HepG2 (cell line): ENCODE results near the gene CHMP1A. TPM values are rescaled to one million over a fixed set of nuclear protein-coding genes. Genes with fewer than 3 reads are reported as not detected.

Experiments used
- ATAC-seq: fragments of 200-7000 bp; cut with Tn5 transposase; 3 replicates; pipeline ENCODE4 v1.9.1; 2020; ENCODE audit warnings: mild to moderate bottlenecking, moderate library complexity
- BruUV-seq: library from RNA; stranded (reverse); fragments of 400-500 nt; replicated peaks from 2 replicates; lab custom pipeline; 2021; lab: Mats Ljungman, UMichigan
- CTCF ChIA-PET: fragments of 300-600 bp; formaldehyde crosslinking; extraction: SDS; loops from one replicate; lab custom pipeline; 2021; ENCODE audit warnings: low total read pairs, inconsistent platforms, low intra/inter-chr PET ratio; lab: Yijun Ruan, JAX
- POLR2A ChIA-PET: fragments of 350-600 bp; sonication (Branson Sonifier 250); formaldehyde crosslinking; loops from one replicate; lab custom pipeline; 2020; ENCODE audit warnings: antibody characterized with exemption, inconsistent platforms; lab: Yijun Ruan, JAX
- DNase-seq: peaks from one replicate; pipeline ENCODE4 v3.0.0-alpha.2; 2015; ENCODE audit warnings: low spot score
- FAIRE-seq: peaks from 3 replicates; lab custom pipeline; 2011; peaks lifted over from hg19 to GRCh38; lab: Jason Lieb, UNC
- H2AFZ ChIP-seq: one replicate; pipeline ENCODE4 v1.6.1; 2011; ENCODE audit warnings: low read length, inconsistent platforms
- H3K27ac ChIP-seq: fragments of 300-600 bp; 3 replicates; pipeline ENCODE4 v1.8.0; 2011; ENCODE audit warnings: mixed run types, mild to moderate bottlenecking, mixed read lengths, low read length, inconsistent platforms; ENCODE audit not compliant: insufficient read depth; ENCODE audit errors: extremely low read length
- H3K27me3 ChIP-seq, 2 experiments: fragments of 200-600 bp in 1 of 2; 2 replicates in 1 of 2; 3 replicates in 1 of 2; pipeline versions ENCODE4 v1.6.0 to v1.8.0; 2011; ENCODE audit warnings: low read length in 2 of 2, mild to moderate bottlenecking in 2 of 2, moderate library complexity in 2 of 2, inconsistent platforms in 1 of 2; ENCODE audit not compliant: insufficient read depth in 2 of 2, control insufficient read depth in 1 of 2
- H3K36me3 ChIP-seq, 2 experiments: fragments of 200-600 bp in 1 of 2; replicated peaks in 1 of 2; 2 replicates in 1 of 2; 3 replicates in 1 of 2; pipeline versions ENCODE4 v1.5.1 to v1.8.0; 2011; ENCODE audit warnings: low read length in 2 of 2, inconsistent platforms in 1 of 2; ENCODE audit not compliant: insufficient read depth in 2 of 2, control insufficient read depth in 1 of 2
- H3K4me1 ChIP-seq: 2 replicates; pipeline ENCODE4 v1.5.1; 2012; ENCODE audit warnings: low read length, inconsistent platforms; ENCODE audit not compliant: insufficient read depth
- H3K4me2 ChIP-seq: 2 replicates; pipeline ENCODE4 v1.6.0; 2011; ENCODE audit warnings: low read depth, low read length, inconsistent platforms
- H3K4me3 ChIP-seq, 3 experiments: fragments of 200-600 bp in 1 of 3; sonication (generic), shearing (Covaris generic) in 1 of 3; replicated peaks in 1 of 3; 2 replicates each; pipeline ENCODE4 v1.5.1; 2011 to 2016; ENCODE audit warnings: low read length in 3 of 3, inconsistent platforms in 2 of 3, low read depth in 2 of 3, mild to moderate bottlenecking in 2 of 3, control low read depth in 1 of 3, mixed read lengths in 1 of 3; ENCODE audit not compliant: insufficient read depth in 1 of 3
- H3K79me2 ChIP-seq: one replicate; pipeline ENCODE4 v1.6.1; 2011; ENCODE audit warnings: low read length, inconsistent platforms; ENCODE audit not compliant: insufficient read depth
- H3K9ac ChIP-seq: 2 replicates; pipeline ENCODE4 v1.6.0; 2011; ENCODE audit warnings: mild to moderate bottlenecking, low read depth, low read length, inconsistent platforms; ENCODE audit not compliant: insufficient read depth
- H3K9me3 ChIP-seq: 2 replicates; pipeline ENCODE4 v1.5.1; 2012; ENCODE audit warnings: mild to moderate bottlenecking, low read length
- H4K20me1 ChIP-seq: 2 replicates; pipeline ENCODE4 v1.6.0; 2011; ENCODE audit warnings: inconsistent platforms, mild to moderate bottlenecking, low read length, moderate library complexity; ENCODE audit not compliant: insufficient read depth
- CC2D1A ChIP-seq: sonication (generic); formaldehyde crosslinking; IDR thresholded peaks from 2 replicates; pipeline ENCODE4 v1.8.1; 2023; ENCODE audit warnings: mild to moderate bottlenecking, missing genetic modification reagents
- E2F2 ChIP-seq: sonication (generic); formaldehyde crosslinking; IDR thresholded peaks from 2 replicates; pipeline ENCODE4 v1.4.0; 2020; ENCODE audit warnings: missing genetic modification reagents, borderline replicate concordance
- TCF12 ChIP-seq, 2 experiments: fragments of 450-650 bp in 1 of 2; sonication (generic) in 1 of 2; formaldehyde crosslinking in 1 of 2; IDR thresholded peaks; 2 replicates each; pipeline versions ENCODE4 v1.6.1 to v1.8.0; 2017 to 2022; ENCODE audit warnings: antibody characterized with exemption in 1 of 2, mild to moderate bottlenecking in 1 of 2, missing genetic modification reagents in 1 of 2, moderate library complexity in 1 of 2
- ZNF556 ChIP-seq: sonication (generic); formaldehyde crosslinking; IDR thresholded peaks from 2 replicates; pipeline ENCODE4 v1.4.0; 2020; ENCODE audit warnings: mild to moderate bottlenecking, missing genetic modification reagents, borderline replicate concordance
- ZNF562 ChIP-seq: sonication (generic); formaldehyde crosslinking; IDR thresholded peaks from 2 replicates; pipeline ENCODE4 v1.8.0; 2022; ENCODE audit warnings: missing genetic modification reagents, borderline replicate concordance
- ZNF768 ChIP-seq: sonication (generic); formaldehyde crosslinking; IDR thresholded peaks from 2 replicates; pipeline ENCODE4 v1.4.0; 2020; ENCODE audit warnings: missing genetic modification reagents
- WGBS: methylation state at CpG from one replicate; pipeline ENCODE4 v1.1.6; 2017; ENCODE audit warnings: low lambda C conversion rate; 5-methylcytosine and 5-hydroxymethylcytosine counted together
- in situ Hi-C: cut with HindIII; loops from 2 replicates; pipeline ENCODE4 v1.10.0; 2017; ENCODE audit warnings: low pct_unique_long_range_greater_than_20kb; ENCODE audit not compliant: extremely low pct_ligation_motif_present
- intact Hi-C: fragments of 100-400 bp; cut with micrococcal nuclease; formaldehyde crosslinking; loops from one replicate; pipeline ENCODE4 v1.10.0; 2022; ENCODE audit not compliant: unreplicated experiment
- polyA plus RNA-seq, 8 experiments: library from polyadenylated mRNA; depleted of rRNA in 3 of 8; stranded (reverse) in 7 of 8; unstranded in 1 of 8; fragments of >200 nt; fragmentation: Illumina TruSeq in 4 of 8; extraction: Trizol in 4 of 8; gene quantifications; 2 replicates each; pipeline versions ENCODE4 v1.2.1 to v1.2.3, GENCODE V29; 2011 to 2016; ENCODE audit warnings: low read depth in 4 of 8, missing spikeins in 1 of 8, mixed read lengths in 1 of 8; ENCODE audit not compliant: insufficient read depth in 1 of 8
- total RNA-seq, 5 experiments: library from RNA; depleted of rRNA; stranded (reverse); fragments of >200 nt; fragmentation: Illumina TruSeq; extraction: Trizol; gene quantifications; 2 replicates each; pipeline ENCODE4 v1.2.3, GENCODE V29; 2016; ENCODE audit warnings: low read depth in 1 of 5
- TF ChIP-seq, protein P1 (sequence below): sonication (generic); formaldehyde crosslinking; IDR thresholded peaks from 2 replicates; pipeline ENCODE4 v1.5.0; 2020; ENCODE audit warnings: missing genetic modification reagents, mild to moderate bottlenecking, borderline replicate concordance
- TF ChIP-seq, protein P2 (sequence below): fragments of 450-650 bp; IDR thresholded peaks from 2 replicates; pipeline ENCODE4 v1.6.1; 2016

Gene CHMP1A
- total and polyA plus RNA-seq, 2 of the 13 experiments (the other 11 are each of a cell fraction or from before 2014, with no cell fraction given): 69.4 to 73.3 TPM

- H3K79me2 ChIP-seq: no peaks in the 10 kb centered on the region
- H3K9me3 ChIP-seq: no peaks in the 10 kb centered on the region
- H3K36me3 ChIP-seq: no peaks in the 10 kb centered on the region
- no peak overlapping the region for H3K4me3 ChIP-seq
- no peak overlapping the region for H3K4me2 ChIP-seq
- ATAC-seq (no peak), DNase-seq (no peak), FAIRE-seq (no peak)
- H3K9ac ChIP-seq: no peak overlapping the region
- H2AFZ ChIP-seq: no peak overlapping the region
- H4K20me1 ChIP-seq: no peaks in the 10 kb centered on the region
- TF ChIP-seq ZNF556 (CRISPR knock-in tag): no peak
- TF ChIP-seq, protein P1, sequence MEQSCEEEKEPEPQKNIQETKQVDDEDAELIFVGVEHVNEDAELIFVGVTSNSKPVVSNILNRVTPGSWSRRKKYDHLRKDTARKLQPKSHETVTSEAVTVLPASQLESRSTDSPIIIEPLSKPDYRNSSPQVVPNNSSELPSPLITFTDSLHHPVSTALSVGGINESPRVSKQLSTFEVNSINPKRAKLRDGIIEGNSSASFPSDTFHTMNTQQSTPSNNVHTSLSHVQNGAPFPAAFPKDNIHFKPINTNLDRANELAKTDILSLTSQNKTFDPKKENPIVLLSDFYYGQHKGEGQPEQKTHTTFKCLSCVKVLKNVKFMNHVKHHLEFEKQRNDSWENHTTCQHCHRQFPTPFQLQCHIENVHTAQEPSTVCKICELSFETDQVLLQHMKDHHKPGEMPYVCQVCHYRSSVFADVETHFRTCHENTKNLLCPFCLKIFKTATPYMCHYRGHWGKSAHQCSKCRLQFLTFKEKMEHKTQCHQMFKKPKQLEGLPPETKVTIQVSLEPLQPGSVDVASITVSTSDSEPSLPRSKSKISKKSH: no peak
- TF ChIP-seq E2F2 (CRISPR knock-in tag): no peak
- peak; percentile 53; the same call in 1 of the 2 replicates for TF ChIP-seq ZNF768 (CRISPR knock-in tag)
- TF ChIP-seq, protein P2, sequence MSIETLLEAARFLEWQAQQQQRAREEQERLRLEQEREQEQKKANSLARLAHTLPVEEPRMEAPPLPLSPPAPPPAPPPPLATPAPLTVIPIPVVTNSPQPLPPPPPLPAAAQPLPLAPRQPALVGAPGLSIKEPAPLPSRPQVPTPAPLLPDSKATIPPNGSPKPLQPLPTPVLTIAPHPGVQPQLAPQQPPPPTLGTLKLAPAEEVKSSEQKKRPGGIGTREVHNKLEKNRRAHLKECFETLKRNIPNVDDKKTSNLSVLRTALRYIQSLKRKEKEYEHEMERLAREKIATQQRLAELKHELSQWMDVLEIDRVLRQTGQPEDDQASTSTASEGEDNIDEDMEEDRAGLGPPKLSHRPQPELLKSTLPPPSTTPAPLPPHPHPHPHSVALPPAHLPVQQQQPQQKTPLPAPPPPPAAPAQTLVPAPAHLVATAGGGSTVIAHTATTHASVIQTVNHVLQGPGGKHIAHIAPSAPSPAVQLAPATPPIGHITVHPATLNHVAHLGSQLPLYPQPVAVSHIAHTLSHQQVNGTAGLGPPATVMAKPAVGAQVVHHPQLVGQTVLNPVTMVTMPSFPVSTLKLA: peak; percentile 89
- TF ChIP-seq CC2D1A (CRISPR knock-in tag): no peak
- TF ChIP-seq ZNF562 (CRISPR knock-in tag): 0 out of 2 replicates have a peak, but pooled peaks have one; percentile 17
- no peak for TF ChIP-seq TCF12 (IDR thresholded peaks at IDR 0.05)
- TF ChIP-seq TCF12 (CRISPR knock-in tag; IDR thresholded peaks at IDR 0.05): no peak
- ChIA-PET POLR2A (interaction anchor here (1.4 kb wide), 1 partner anchor 19 kb away, joined by 6 read pairs; no protein-coding TSS in a partner anchor), CTCF (no interaction called here)
- peaks cover 16 to 31% of the 10 kb centered on the region in 2 experiments; a peak in 4 of 5 replicates for H3K27me3 ChIP-seq
- intact Hi-C loops: no loop called here
- H3K27ac ChIP-seq: no peak overlapping the region
- 68% methylated on average over 8 of the region's 12 CpGs for WGBS
- in situ Hi-C loops: loop anchor here (5.0 kb wide), 1 partner anchor 42 kb away; no protein-coding TSS in a partner anchor
- H3K4me1 ChIP-seq: peaks cover 21% of the 10 kb centered on the region; the same call in 1 of the 2 replicates
- no TSS peak for BruUV-seq
Measured at GRCh38 chr16:89600427-89600826, 57.1 kb downstream of the CHMP1A start.
